Mesenchymal stem cell (in vitro differentiated cells and primary cell): ENCODE results near the gene LMOD2.

Source experiments
- DNase-seq: peaks from one replicate; pipeline ENCODE4 v3.0.0-alpha.2; 2013
- H2AFZ ChIP-seq: one replicate; pipeline ENCODE4 v1.6.1; 2013; ENCODE audit warnings: low read depth, mild to moderate bottlenecking, control low read depth, inconsistent platforms, low read length, moderate library complexity
- H2AK5ac ChIP-seq: 2 replicates; pipeline ENCODE4 v1.6.1; 2013; ENCODE audit warnings: low read length, moderate library complexity, mild to moderate bottlenecking, inconsistent platforms; ENCODE audit not compliant: severe bottlenecking
- H2BK120ac ChIP-seq: one replicate; pipeline ENCODE4 v1.6.1; 2013; ENCODE audit warnings: low read depth, mild to moderate bottlenecking, inconsistent platforms, low read length, moderate library complexity
- H2BK12ac ChIP-seq, 2 experiments: one replicate each; pipeline ENCODE4 v1.6.1; 2013; ENCODE audit warnings: inconsistent platforms in 2 of 2, low read length in 2 of 2, mild to moderate bottlenecking in 2 of 2, moderate library complexity in 2 of 2, control low read depth in 1 of 2
- H2BK15ac ChIP-seq: one replicate; pipeline ENCODE4 v1.6.1; 2013; ENCODE audit warnings: mild to moderate bottlenecking, low read depth, inconsistent platforms; ENCODE audit not compliant: poor library complexity, severe bottlenecking
- H2BK5ac ChIP-seq: 2 replicates; pipeline ENCODE4 v1.6.1; 2013; ENCODE audit warnings: low read depth, mild to moderate bottlenecking, low read length, control low read depth, inconsistent platforms; ENCODE audit not compliant: poor library complexity, severe bottlenecking
- H3K14ac ChIP-seq, 2 experiments: one replicate each; pipeline ENCODE4 v1.6.1; 2013; ENCODE audit warnings: inconsistent platforms in 2 of 2, low read length in 2 of 2, control low read depth in 1 of 2, mild to moderate bottlenecking in 1 of 2, moderate library complexity in 1 of 2
- H3K18ac ChIP-seq, 2 experiments: one replicate each; pipeline ENCODE4 v1.6.1; 2013; ENCODE audit warnings: inconsistent platforms in 2 of 2, low read length in 2 of 2, control low read depth in 1 of 2, low read depth in 1 of 2, mild to moderate bottlenecking in 1 of 2
- H3K23ac ChIP-seq, 2 experiments: one replicate each; pipeline ENCODE4 v1.6.1; 2013; ENCODE audit warnings: inconsistent platforms in 2 of 2, low read length in 2 of 2, mild to moderate bottlenecking in 2 of 2, moderate library complexity in 2 of 2, control low read depth in 1 of 2
- H3K27ac ChIP-seq: 2 replicates; pipeline ENCODE4 v1.5.1; 2013; ENCODE audit warnings: mild to moderate bottlenecking, moderate library complexity, low read length, control low read depth, inconsistent platforms; ENCODE audit not compliant: poor library complexity, severe bottlenecking
- H3K27me3 ChIP-seq, 2 experiments: 2 replicates each; pipeline versions ENCODE4 v1.6.1 to v1.7.0; 2013; ENCODE audit warnings: low read length in 2 of 2, mild to moderate bottlenecking in 2 of 2, moderate library complexity in 2 of 2, control low read depth in 1 of 2, inconsistent platforms in 1 of 2; ENCODE audit not compliant: control insufficient read depth in 1 of 2, insufficient read depth in 1 of 2
- H3K36me3 ChIP-seq, 2 experiments: 2 replicates each; pipeline versions ENCODE4 v1.6.1 to v1.7.0; 2013; ENCODE audit warnings: low read length in 2 of 2, control low read depth in 1 of 2, inconsistent platforms in 1 of 2, low read depth in 1 of 2, mild to moderate bottlenecking in 1 of 2; ENCODE audit not compliant: insufficient read depth in 2 of 2, control insufficient read depth in 1 of 2
- H3K4ac ChIP-seq, 2 experiments: one replicate each; pipeline ENCODE4 v1.6.1; 2013; ENCODE audit warnings: inconsistent platforms in 2 of 2, low read length in 2 of 2, mild to moderate bottlenecking in 2 of 2, moderate library complexity in 2 of 2, control low read depth in 1 of 2, low read depth in 1 of 2
- H3K4me1 ChIP-seq: 2 replicates; pipeline ENCODE4 v1.6.1; 2013; ENCODE audit warnings: low read depth, low read length, control low read depth; ENCODE audit not compliant: control insufficient read depth, insufficient read depth
- H3K4me2 ChIP-seq: 2 replicates; pipeline ENCODE4 v1.6.1; 2013; ENCODE audit warnings: low read length, mild to moderate bottlenecking, inconsistent platforms; ENCODE audit not compliant: poor library complexity, severe bottlenecking
- H3K4me3 ChIP-seq, 2 experiments: 2 replicates each; pipeline versions ENCODE4 v1.5.1 to v1.7.0; 2013; ENCODE audit warnings: low read length in 2 of 2, mild to moderate bottlenecking in 2 of 2, control low read depth in 1 of 2, low read depth in 1 of 2; ENCODE audit not compliant: insufficient read depth in 1 of 2
- H3K79me1 ChIP-seq: replicated peaks from 2 replicates; pipeline ENCODE4 v1.6.1; 2013; ENCODE audit warnings: mild to moderate bottlenecking, control low read depth, low read length, inconsistent platforms; ENCODE audit not compliant: poor library complexity, severe bottlenecking
- H3K9ac ChIP-seq: 2 replicates; pipeline ENCODE4 v1.7.0; 2013; ENCODE audit warnings: mild to moderate bottlenecking, low read length, moderate library complexity
- H3K9me3 ChIP-seq: 2 replicates; pipeline ENCODE4 v1.7.0; 2013; ENCODE audit warnings: mild to moderate bottlenecking, low read length; ENCODE audit not compliant: control insufficient read depth
- H4K8ac ChIP-seq: one replicate; pipeline ENCODE4 v1.6.1; 2013; ENCODE audit warnings: inconsistent platforms, mild to moderate bottlenecking, low read length, moderate library complexity
- H4K91ac ChIP-seq: one replicate; pipeline ENCODE4 v1.6.1; 2013; ENCODE audit warnings: mild to moderate bottlenecking, low read length, inconsistent platforms
- WGBS: methylation state at CpG from one replicate; pipeline ENCODE4 v1.1.7; 2013; ENCODE audit warnings: mixed read lengths; 5-methylcytosine and 5-hydroxymethylcytosine counted together

The LMOD2 gene

GRCh38 chr7:123674399-123675180 lies 18.9 kb downstream of the LMOD2 start:
- no peaks in the 10 kb centered on the region for H3K79me1 ChIP-seq
- H3K27me3 ChIP-seq: no peaks in the 10 kb centered on the region
- H2BK15ac ChIP-seq: no peak overlapping the region
- no peak overlapping the region for H3K4me2 ChIP-seq
- H2AK5ac ChIP-seq: no peak overlapping the region
- H3K18ac ChIP-seq: no peak overlapping the region
- H3K36me3 ChIP-seq: peaks cover 0 to 22% of the 10 kb centered on the region in 2 experiments
- H2BK12ac ChIP-seq: no peak overlapping the region
- 71% methylated on average over 2 of the region's 2 CpGs for WGBS
- H3K9ac ChIP-seq: peak overlapping the region; percentile 45
- peak overlapping the region; percentile 25 for H3K27ac ChIP-seq
- H3K4me3 ChIP-seq: no peak overlapping the region
- no peak overlapping the region for H3K14ac ChIP-seq
- H3K9me3 ChIP-seq: no peaks in the 10 kb centered on the region
- H2AFZ ChIP-seq: no peak overlapping the region
- H4K91ac ChIP-seq: no peak overlapping the region
- peak; percentile 14 for DNase-seq
- no peak overlapping the region for H3K4ac ChIP-seq
- H4K8ac ChIP-seq: no peak overlapping the region
- H2BK120ac ChIP-seq: no peak overlapping the region
- no peak overlapping the region for H2BK5ac ChIP-seq
- H3K23ac ChIP-seq: no peak overlapping the region
- H3K4me1 ChIP-seq: no peaks in the 10 kb centered on the region

GRCh38 chr7:123675181-123675473 lies 19.5 kb downstream of the LMOD2 start:
- Histone ChIP-seq H3K9me3 (no peaks in the 10 kb centered on the region), H2BK15ac (no peak overlapping the region), H2BK12ac (no peak overlapping the region), H4K8ac (no peak overlapping the region), H3K23ac (no peak overlapping the region), H3K27me3 (no peaks in the 10 kb centered on the region), H3K9ac (peak overlapping the region; percentile 45), H2BK5ac (no peak overlapping the region), H3K27ac (peak overlapping the region; percentile 17), H3K36me3 (peaks cover 0 to 27% of the 10 kb centered on the region in 2 experiments), H3K14ac (no peak overlapping the region), H3K4me2 (no peak overlapping the region), H3K18ac (no peak overlapping the region), H4K91ac (no peak overlapping the region), H3K4me1 (no peaks in the 10 kb centered on the region), H2BK120ac (no peak overlapping the region), H2AFZ (no peak overlapping the region), H2AK5ac (no peak overlapping the region), H3K4me3 (no peak overlapping the region), H3K4ac (no peak overlapping the region), H3K79me1 (no peaks in the 10 kb centered on the region)
- peak; percentile 29 for DNase-seq

GRCh38 chr7:123677061-123677715 lies 21.5 kb downstream of the LMOD2 start:
- Histone ChIP-seq H3K9me3 (no peaks in the 10 kb centered on the region), H3K4ac (no peak overlapping the region), H2BK15ac (no peak overlapping the region), H4K8ac (no peak overlapping the region), H3K4me2 (no peak overlapping the region), H4K91ac (no peak overlapping the region), H2AFZ (no peak overlapping the region), H2BK12ac (no peak overlapping the region), H3K18ac (no peak overlapping the region), H3K27ac (no peak overlapping the region), H3K79me1 (peaks cover 2% of the 10 kb centered on the region), H3K4me1 (no peaks in the 10 kb centered on the region), H2AK5ac (no peak overlapping the region), H2BK5ac (no peak overlapping the region), H3K4me3 (no peak overlapping the region), H3K23ac (no peak overlapping the region), H3K36me3 (peaks cover 0 to 47% of the 10 kb centered on the region in 2 experiments), H3K27me3 (no peaks in the 10 kb centered on the region), H2BK120ac (no peak overlapping the region), H3K9ac (no peak overlapping the region), H3K14ac (no peak overlapping the region)
- DNase-seq: no peak
- 100% methylated on average over 2 of the region's 2 CpGs for WGBS

- H3K9me3 ChIP-seq: no peaks in the 10 kb centered on the region
- H2BK15ac ChIP-seq: no peak overlapping the region
- no peak overlapping the region for H3K9ac ChIP-seq
- no peak overlapping the region for H2AK5ac ChIP-seq
- no peaks in the 10 kb centered on the region for H3K27me3 ChIP-seq
- no peak overlapping the region for H3K27ac ChIP-seq
- DNase-seq: no peak
- no peak overlapping the region for H2AFZ ChIP-seq
- no peak overlapping the region for H3K4me2 ChIP-seq
- H3K23ac ChIP-seq: no peak overlapping the region
- H4K8ac ChIP-seq: no peak overlapping the region
- no peak overlapping the region for H3K14ac ChIP-seq
- H3K4ac ChIP-seq: no peak overlapping the region
- H2BK120ac ChIP-seq: no peak overlapping the region
- H3K36me3 ChIP-seq: peaks cover 0 to 62% of the 10 kb centered on the region in 2 experiments
- no peak overlapping the region for H3K4me3 ChIP-seq
- H3K18ac ChIP-seq: no peak overlapping the region
- 100% methylated on average over 2 of the region's 3 CpGs for WGBS
- no peak overlapping the region for H2BK12ac ChIP-seq
- H2BK5ac ChIP-seq: no peak overlapping the region
- peaks cover 2% of the 10 kb centered on the region for H3K79me1 ChIP-seq
- H4K91ac ChIP-seq: no peak overlapping the region
- H3K4me1 ChIP-seq: no peaks in the 10 kb centered on the region
Measured at GRCh38 chr7:123679614-123680013, 23.9 kb downstream of the LMOD2 start.
